DOHH2 (cell line): ENCODE data around the gene NSD2.

Source experiments
- CTCF ChIP-seq: fragments of 200-600 bp; sonication (generic); IDR thresholded peaks from one replicate; pipeline ENCODE4 v1.5.1; 2014; ENCODE audit warnings: antibody characterized with exemption, mild to moderate bottlenecking, low read depth, low read length; ENCODE audit not compliant: poor library complexity, severe bottlenecking
- EZH2phosphoT487 ChIP-seq: fragments of 200-600 bp; sonication (generic); IDR thresholded peaks from 2 replicates; pipeline ENCODE4 v1.6.1; 2017; ENCODE audit warnings: borderline replicate concordance, mild to moderate bottlenecking, antibody characterized with exemption, low read length, moderate library complexity, mixed read lengths

DNA sequence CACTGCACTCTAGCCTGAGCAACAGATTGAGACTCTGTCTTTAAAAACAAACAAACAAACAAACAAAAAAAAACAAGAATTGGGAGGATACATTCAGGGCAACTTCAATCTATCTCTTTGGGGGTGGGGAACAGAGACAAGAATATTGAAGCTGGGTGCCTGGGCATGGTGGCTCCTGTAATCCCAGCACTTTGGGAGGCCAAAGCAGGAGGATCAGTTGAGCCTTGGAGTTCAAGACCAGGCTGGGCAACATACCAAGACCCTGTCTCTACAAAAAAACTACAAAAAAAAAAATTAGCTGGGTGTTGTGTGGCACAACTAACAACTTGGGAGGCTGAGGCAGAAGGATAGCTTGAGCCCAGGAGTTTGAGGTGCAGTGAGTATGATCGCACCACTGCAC lies 16.4 kb upstream of the NSD2 start:
- no peak for TF ChIP-seq CTCF
- no peak for TF ChIP-seq EZH2phosphoT487
